Measurements from ENCODE around the gene XRCC1.

GRCh38 chr19:43552198-43552450 is 23.2 kb downstream of the XRCC1 start:
- TF ChIP-seq POLR2A (IDR thresholded peaks at IDR 0.05) (no peak), CTCF (IDR thresholded peaks at IDR 0.05) (no peak), POLR2AphosphoS5 (IDR thresholded peaks at IDR 0.05) (no peak)

All from breast epithelium (tissue), 3 donors.